Right ventricle myocardium superior (tissue), 1 donor: Measurements from ENCODE around the gene COBLL1. TPM values are rescaled to one million over a fixed set of nuclear protein-coding genes. Genes with fewer than 3 reads are reported as not detected.

ENCODE experiments used
- ATAC-seq: fragments of 200-7000 bp; cut with Tn5 transposase; one replicate; pipeline ENCODE4 v1.9.1; 2020; ENCODE audit warnings: mild to moderate bottlenecking; ENCODE audit not compliant: poor library complexity
- DNase-seq: peaks from one replicate; pipeline ENCODE4 v3.0.0-alpha.2; 2020
- intact Hi-C: fragments of 100-400 bp; cut with DNase I; formaldehyde crosslinking; loops from one replicate; pipeline ENCODE4 v1.11.2; 2022
- total RNA-seq: library from RNA; stranded (reverse); fragmentation: NEBNext Ultra II Directional; extraction: Animal tissue kit (Norgen Biotek cat#: 25700); gene quantifications from one replicate; pipeline ENCODE4 v1.2.1, GENCODE V29; 2021
- donor health status: DM: no; HTN: yes; CAD: no; lungs with severe emphysema.

Gene COBLL1
- total RNA-seq, 1 donor from 2014 or later, result 12.1 TPM

- intact Hi-C loops, result no loop called here
- ATAC-seq (peak; percentile 92), DNase-seq (peak; percentile 39)
Measured at GRCh38 chr2:164675687-164676086, 165.9 kb downstream of the COBLL1 start.

GRCh38 chr2:164675027-164675426, 166.6 kb downstream of the COBLL1 start:
- ATAC-seq (no peak), DNase-seq (no peak)
- intact Hi-C loops, result no loop called here

DNA sequence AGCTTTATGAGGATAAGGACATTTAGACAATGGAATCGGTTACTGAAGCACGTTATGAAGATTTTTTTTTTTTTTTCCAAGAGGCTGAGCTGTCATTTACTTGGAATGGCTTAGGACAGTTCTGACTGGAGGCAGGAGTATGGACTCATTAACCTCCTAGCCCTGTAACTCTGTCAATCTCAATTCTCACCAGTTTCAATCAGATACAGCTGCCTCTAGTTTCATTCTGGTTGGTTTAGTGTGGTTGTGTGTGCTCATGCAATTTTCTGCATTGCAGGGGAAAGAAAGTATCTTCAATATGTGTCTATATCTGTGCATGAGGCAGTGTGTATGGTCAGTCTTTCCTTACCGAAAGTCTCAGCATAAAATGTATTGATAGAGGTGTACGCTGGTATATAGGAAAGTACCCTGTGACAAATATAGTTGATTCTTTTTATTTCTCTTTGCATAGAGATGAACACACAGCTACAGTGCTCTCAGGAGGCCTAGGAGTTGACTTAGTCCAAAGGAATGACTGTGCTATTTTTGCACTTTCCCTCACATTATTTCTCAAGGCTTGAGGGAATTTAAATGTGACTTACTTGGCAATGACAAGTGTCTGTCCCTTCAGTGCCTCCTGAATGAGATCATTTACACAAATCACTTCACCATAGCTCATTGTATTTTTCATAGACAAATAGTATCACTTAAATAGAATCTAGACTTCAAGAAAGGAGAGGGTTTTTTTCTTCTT, 169.8 kb downstream of the COBLL1 start:
- intact Hi-C loops, result no loop called here
- peak; percentile 13 for ATAC-seq
- DNase-seq, result no peak

- ATAC-seq, result no peak
- no peak for DNase-seq
- intact Hi-C loops, result no loop called here
Measured at GRCh38 chr2:164669291-164669690, 172.3 kb downstream of the COBLL1 start.

DNA sequence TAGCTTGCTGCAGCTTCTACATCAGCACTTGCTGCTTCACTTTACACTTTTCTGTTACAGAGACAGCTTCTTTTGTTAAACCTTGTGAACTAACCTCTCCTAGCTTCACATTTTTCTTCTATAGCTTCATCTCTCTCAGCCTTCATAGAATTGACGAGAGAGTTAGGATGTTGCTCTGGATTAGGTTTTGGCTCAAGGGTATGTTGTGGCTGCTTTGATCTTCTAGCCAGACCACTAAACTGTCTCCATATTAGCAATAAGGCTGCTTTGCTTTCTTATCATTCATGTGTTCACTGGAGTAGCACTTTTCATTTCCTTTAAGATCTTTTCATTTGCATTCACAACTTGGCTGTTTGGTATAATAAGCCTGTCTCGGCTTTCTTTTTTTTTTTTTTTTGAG, 174.1 kb downstream of the COBLL1 start:
- ATAC-seq, result no peak
- intact Hi-C loops, result no loop called here
- no peak for DNase-seq

GRCh38 chr2:164664070-164664469, 177.6 kb downstream of the COBLL1 start:
- DNase-seq (no peak), ATAC-seq (no peak)
- intact Hi-C loops, result no loop called here

DNA sequence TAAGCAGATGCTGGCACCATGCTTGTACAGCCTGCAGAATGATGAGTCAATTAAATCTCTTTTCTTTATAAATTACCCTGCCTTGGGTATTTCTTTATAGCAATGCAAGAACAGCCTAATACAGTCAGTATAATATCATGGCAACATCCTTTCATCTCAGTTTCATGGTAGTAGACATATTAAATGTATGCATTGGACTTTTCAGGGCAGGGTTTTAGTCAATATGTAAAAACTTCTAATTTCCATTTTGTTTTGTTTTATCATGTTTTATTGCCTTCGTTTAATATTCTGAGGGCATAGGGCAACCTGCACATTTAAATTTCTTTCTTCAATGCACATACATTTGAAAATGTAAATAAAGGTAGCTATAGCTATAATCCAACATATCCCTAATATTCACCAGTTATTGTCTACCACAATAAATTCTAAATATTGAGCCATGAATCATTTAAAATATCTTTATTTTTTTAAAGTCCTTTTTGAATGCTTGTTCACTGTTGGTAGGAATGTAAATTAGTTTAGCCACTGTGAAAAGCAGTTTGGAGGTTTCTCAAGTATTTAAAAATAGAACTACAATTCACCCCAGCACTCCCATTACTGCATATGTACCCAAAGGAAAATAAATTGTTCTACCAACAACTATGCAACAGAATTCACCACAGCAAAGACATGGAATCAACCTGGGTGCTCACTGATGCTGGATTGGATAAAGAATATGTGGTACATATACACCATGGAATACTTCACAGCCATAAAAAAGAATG, 178.6 kb downstream of the COBLL1 start:
- intact Hi-C loops, result no loop called here
- peak; percentile 23 for ATAC-seq
- DNase-seq, result no peak

- ATAC-seq, result peak; percentile 89
- intact Hi-C loops, result no loop called here
- no peak for DNase-seq
Measured at GRCh38 chr2:164662066-164662465, 179.6 kb downstream of the COBLL1 start.

DNA sequence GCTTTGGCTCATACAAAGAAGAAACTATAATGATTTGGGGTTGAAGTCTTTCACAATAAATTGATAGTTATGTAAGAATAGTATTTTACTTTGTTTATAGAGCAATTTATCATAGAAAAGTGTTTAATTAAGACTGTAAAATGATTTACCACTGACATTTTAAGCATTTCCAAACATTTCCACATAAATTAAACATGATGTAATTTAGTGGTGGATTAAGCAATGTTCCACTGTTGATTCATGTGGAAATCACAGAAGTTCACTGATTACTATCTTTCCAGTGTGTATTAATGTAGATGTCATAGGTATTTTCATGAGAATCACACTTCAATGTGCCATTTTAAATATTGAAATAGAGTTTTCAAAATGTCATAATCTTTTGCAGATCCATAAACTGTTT, 180.3 kb downstream of the COBLL1 start:
- no peak for ATAC-seq

GRCh38 chr2:164657129-164657528, 184.5 kb downstream of the COBLL1 start:
- ATAC-seq, result no peak
- no peak for DNase-seq
- intact Hi-C loops, result no loop called here

More for the DNA sequence above, 180.3 kb downstream of the COBLL1 start:
- intact Hi-C loops, result no loop called here
- DNase-seq, result no peak

GRCh38 chr2:164655750-164656149, 185.9 kb downstream of the COBLL1 start:
- intact Hi-C loops, result no loop called here
- DNase-seq (no peak), ATAC-seq (no peak)

DNA sequence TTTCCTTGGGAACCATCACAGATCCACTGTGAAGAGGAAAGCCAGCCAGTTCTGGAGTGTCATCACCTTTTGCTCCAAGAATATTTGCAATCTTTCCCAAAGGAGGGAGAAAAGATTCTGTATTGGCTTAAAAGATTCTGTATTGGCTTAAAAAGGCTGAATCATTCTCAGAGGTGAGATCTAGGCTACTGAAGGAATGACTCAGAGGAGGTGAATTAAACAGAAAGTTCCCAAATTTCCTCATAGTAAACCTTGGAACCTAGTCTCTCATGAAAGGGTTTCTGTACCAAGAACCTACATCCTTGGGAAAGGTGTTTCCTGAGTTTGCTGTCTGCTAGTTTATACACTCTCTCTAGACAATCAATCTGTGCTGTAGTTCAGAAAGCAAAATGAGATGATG, 186.3 kb downstream of the COBLL1 start:
- DNase-seq, result no peak
- no peak for ATAC-seq
- intact Hi-C loops, result no loop called here

DNA sequence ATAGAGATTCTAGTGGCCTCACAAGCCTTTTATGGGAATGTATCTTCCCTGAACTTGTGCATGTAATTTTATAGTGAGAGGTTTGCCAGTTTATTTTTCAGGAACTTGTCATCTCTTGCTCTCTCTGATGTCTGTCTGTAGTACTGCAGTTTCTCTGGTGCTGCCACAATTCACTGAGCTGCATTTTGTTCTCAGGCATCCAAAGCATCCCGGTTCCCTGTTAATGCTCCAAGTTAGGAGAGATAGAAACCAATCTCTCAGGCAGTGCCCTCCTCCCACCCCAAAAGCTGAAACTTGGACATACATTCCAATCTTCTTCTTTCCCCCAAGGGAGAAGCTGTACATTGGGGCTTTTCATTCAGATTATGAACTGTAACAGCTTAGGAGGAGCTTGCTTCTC, 190.3 kb downstream of the COBLL1 start:
- DNase-seq, result no peak
- intact Hi-C loops, result no loop called here
- ATAC-seq, result peak; percentile 56

DNA sequence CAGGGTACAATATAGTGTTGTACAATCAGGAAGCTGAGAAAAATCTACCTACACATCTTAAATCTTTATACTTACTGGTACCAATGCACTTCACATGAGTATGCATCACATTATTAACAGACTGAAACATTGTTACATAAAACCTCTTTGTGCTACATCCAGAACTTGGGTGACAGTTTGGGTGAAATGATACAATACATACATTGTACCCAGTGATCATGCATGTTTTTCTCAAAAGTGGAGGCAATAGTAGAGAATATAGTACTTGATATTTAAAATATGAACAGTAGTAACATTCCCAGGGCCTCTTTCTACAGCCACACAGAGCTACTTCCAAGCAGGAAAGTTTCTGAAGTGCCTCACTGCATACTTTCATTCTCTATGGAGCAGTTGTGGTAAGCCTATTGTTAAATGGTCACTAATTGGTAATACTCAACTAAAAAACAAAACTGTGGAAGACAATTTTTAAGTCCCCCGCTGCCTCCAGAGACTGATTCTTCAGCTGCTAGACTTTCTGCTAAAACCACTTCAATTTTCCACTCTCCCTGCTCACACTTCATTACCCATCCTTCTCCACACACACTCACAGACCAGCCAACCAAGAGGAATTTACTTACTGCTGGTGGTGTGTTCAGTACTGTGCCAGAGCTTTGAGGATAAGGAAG, 197.5 kb downstream of the COBLL1 start:
- DNase-seq (no peak), ATAC-seq (no peak)
- intact Hi-C loops, result no loop called here

DNA sequence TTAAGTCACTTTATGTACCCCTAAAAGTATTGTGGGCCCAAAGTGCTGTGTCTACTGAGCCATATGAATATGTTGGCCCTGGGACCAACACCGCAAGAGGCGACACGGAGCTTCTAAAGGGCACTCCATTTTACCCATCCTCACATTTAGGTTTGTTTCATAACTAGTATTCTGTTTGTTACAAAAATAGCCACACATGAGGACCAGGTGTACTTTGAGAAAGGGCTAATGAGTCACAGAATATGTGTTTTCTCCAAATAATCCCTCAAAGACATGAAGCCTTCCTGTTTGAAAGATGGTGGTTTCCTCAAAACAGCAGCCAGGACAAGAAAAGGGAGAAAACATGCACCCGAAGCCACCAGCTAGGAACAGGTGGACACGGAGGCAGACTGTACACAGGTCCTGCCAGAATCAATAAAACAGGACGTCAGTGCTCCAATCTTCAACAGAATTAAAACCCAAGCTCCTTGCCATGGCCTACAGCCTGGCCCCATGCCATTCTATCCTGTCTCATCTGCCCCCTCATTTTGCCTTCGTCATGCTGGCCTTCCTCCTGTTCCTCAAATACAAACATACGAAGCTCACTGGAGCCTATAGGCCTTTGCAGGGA, 198.6 kb downstream of the COBLL1 start:
- intact Hi-C loops, result no loop called here
- DNase-seq, result no peak
- ATAC-seq, result no peak

GRCh38 chr2:164642268-164642667, 199.4 kb downstream of the COBLL1 start:
- DNase-seq (no peak), ATAC-seq (peak; percentile 58)
- intact Hi-C loops, result no loop called here
